ENCODE results near the gene GRK1.

Gene GRK1

GRCh38 chr13:113630804-113631203 lies 36.2 kb upstream of the GRK1 start:
- H3K4me1 Mint-ChIP-seq: no peaks in the 10 kb centered on the region
- H3K36me3 Mint-ChIP-seq (ENCODE audit: low read depth): peaks cover 61% of the 10 kb centered on the region
- peaks cover 3% of the 10 kb centered on the region for H3K27me3 Mint-ChIP-seq (ENCODE audit: low read depth)
- no peaks in the 10 kb centered on the region for H3K9me3 Mint-ChIP-seq
- H3K4me3 Mint-ChIP-seq: no peak overlapping the region
- no peak overlapping the region for H3K27ac Mint-ChIP-seq
- TF ChIP-seq CTCF (IDR thresholded peaks at IDR 0.05; ENCODE audit: unreplicated experiment in 3 of 3): no peak

GRCh38 chr13:113631341-113632095 lies 35.5 kb upstream of the GRK1 start:
- TF ChIP-seq CTCF (IDR thresholded peaks at IDR 0.05; ENCODE audit: unreplicated experiment in 3 of 3): no peak
- Mint-ChIP-seq H3K4me1 (no peaks in the 10 kb centered on the region), H3K9me3 (no peaks in the 10 kb centered on the region), H3K27me3 (ENCODE audit: low read depth) (no peaks in the 10 kb centered on the region), H3K36me3 (ENCODE audit: low read depth) (peaks cover 61% of the 10 kb centered on the region), H3K4me3 (no peak overlapping the region), H3K27ac (no peak overlapping the region)

GRCh38 chr13:113632706-113633484 lies 34.1 kb upstream of the GRK1 start:
- Mint-ChIP-seq H3K27ac (no peak overlapping the region), H3K36me3 (ENCODE audit: low read depth) (peaks cover 65% of the 10 kb centered on the region), H3K4me1 (no peaks in the 10 kb centered on the region), H3K27me3 (ENCODE audit: low read depth) (no peaks in the 10 kb centered on the region), H3K4me3 (no peak overlapping the region), H3K9me3 (no peaks in the 10 kb centered on the region)
- TF ChIP-seq CTCF (IDR thresholded peaks at IDR 0.05; ENCODE audit: unreplicated experiment in 3 of 3): no peak

DNA sequence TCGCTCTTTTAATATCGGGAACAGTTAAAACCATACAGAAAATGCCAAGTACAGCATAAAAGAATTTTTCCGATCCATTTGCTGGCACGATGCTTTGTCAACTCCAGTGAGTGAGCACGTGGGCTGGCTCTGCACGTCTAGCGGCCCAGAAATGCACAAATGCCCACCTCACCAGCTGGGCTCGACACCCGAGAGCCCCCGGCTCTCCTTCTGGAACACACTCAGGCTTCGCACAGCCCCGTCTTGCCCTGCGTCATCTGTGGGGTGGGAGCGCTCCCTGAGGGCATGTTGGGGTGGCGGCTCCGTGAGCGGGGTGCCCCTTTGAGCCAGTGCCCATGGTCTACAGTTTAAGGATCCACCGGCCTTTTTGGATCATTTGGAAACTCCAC lies 33.5 kb upstream of the GRK1 start:
- Mint-ChIP-seq H3K27me3 (ENCODE audit: low read depth) (no peaks in the 10 kb centered on the region), H3K9me3 (no peaks in the 10 kb centered on the region), H3K27ac (no peak overlapping the region), H3K4me1 (no peaks in the 10 kb centered on the region), H3K4me3 (no peak overlapping the region), H3K36me3 (ENCODE audit: low read depth) (peaks cover 66% of the 10 kb centered on the region)
- no peak for TF ChIP-seq CTCF (IDR thresholded peaks at IDR 0.05; ENCODE audit: unreplicated experiment in 3 of 3)

- no peak for TF ChIP-seq CTCF (IDR thresholded peaks at IDR 0.05; ENCODE audit: unreplicated experiment in 3 of 3)
- Mint-ChIP-seq H3K9me3 (no peaks in the 10 kb centered on the region), H3K27me3 (ENCODE audit: low read depth) (no peaks in the 10 kb centered on the region), H3K27ac (no peak overlapping the region), H3K4me1 (no peaks in the 10 kb centered on the region), H3K36me3 (ENCODE audit: low read depth) (peaks cover 72% of the 10 kb centered on the region), H3K4me3 (no peak overlapping the region)
Measured at GRCh38 chr13:113634279-113635047, 32.6 kb upstream of the GRK1 start.
